ENCODE results near the gene CHTF18.
"Not testable (repeated sequence)": the region's sequence is repeated elsewhere in the genome, so short reads cannot be mapped to it uniquely, and the experiment has no call there.

The CHTF18 gene

DNA sequence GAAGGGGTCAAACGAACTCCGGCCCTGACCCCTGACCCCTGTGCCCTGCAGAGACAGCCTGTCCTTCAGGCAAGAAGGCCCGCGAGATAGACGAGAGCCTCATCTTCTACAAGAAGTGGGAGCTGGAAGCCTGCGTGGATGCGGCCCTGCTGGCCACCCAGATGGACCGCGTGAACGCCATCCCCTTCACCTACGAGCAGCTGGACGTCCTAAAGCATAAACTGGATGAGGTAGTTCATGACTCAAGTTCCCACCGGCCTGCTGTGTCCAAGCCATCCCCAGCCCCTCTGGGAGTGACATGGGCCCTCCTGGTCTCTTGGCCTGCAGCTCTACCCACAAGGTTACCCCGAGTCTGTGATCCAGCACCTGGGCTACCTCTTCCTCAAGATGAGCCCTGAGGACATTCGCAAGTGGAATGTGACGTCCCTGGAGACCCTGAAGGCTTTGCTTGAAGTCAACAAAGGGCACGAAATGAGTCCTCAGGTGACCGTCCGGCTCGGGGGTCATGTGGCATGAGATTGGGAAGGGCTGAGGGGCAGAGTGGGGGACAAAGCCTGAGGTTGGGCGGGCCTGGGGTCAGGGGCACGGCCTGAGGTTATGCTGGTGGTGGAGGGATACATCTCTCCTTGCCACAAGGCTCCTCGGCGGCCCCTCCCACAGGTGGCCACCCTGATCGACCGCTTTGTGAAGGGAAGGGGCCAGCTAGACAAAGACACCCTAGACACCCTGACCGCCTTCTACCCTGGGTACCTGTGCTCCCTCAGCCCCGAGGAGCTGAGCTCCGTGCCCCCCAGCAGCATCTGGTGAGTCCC is 22.2 kb upstream of the CHTF18 start:
- Mint-ChIP-seq H3K4me3 (no peak overlapping the region), H3K9me3 (ENCODE audit: low read depth) (no peaks in the 10 kb centered on the region), H3K36me3 (no peaks in the 10 kb centered on the region), H3K27ac (no peak overlapping the region), H3K27me3 (no peaks in the 10 kb centered on the region), H3K4me1 (ENCODE audit: low read depth) (no peaks in the 10 kb centered on the region)

DNA sequence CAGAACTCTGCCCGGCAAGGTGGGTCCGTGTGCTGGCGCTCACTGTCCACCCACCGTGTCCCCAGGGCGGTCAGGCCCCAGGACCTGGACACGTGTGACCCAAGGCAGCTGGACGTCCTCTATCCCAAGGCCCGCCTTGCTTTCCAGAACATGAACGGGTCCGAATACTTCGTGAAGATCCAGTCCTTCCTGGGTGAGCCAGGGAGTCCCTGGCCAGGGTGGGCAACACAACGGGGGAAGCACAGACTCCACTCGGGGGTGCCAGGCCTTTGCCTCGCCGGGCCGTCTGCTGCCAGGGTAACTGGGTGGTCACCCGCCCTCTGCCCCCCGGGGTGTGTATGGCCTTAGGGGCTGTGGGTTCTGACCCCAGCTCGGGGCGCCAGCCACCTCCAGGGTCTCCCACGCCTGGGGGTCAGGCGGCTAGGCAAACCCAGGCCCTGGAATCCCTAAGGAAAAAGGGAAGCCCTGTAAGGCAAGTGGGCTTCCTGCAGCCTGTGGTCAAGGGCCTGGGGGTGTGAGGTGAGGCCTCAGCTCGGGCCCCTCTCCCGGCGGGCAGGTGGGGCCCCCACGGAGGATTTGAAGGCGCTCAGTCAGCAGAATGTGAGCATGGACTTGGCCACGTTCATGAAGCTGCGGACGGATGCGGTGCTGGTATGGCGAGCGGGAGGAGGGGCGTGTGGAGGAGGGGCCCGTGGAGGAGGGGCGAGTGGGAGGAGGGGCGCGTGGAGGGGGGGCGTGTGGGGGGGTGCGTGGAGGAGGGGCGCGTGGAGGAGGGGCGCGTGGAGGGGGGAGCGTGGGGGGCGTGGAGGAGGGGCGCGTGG is 21.4 kb upstream of the CHTF18 start:
- Mint-ChIP-seq H3K27me3 (no peaks in the 10 kb centered on the region), H3K4me3 (no peak overlapping the region), H3K27ac (no peak overlapping the region), H3K36me3 (no peaks in the 10 kb centered on the region), H3K4me1 (ENCODE audit: low read depth) (no peaks in the 10 kb centered on the region), H3K9me3 (ENCODE audit: low read depth) (no peaks in the 10 kb centered on the region)

DNA sequence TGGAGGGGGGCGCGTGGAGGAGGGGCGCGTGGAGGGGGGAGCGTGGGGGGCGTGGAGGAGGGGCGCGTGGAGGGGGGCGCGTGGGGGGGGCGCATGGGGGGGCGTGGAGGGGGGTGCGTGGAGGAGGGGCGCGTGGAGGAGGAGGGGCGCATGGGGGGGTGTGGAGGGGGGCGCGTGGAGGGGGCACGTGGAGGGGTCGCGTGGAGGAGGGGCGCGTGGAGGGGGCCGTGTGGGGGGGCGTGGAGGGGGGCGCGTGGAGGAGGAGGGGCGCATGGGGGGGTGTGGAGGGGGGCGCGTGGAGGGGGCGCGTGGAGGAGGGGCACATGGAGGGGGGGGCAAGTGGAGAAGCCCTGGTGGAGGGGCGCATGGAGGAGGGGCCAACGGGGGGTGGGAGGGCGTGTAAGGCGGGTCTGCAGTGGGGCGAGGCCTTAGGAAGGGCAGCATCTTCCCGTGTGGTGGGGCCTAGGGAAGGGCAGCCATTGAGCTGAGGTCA is 20.6 kb upstream of the CHTF18 start:
- H3K36me3 Mint-ChIP-seq: no peaks in the 10 kb centered on the region
- no peaks in the 10 kb centered on the region for H3K9me3 Mint-ChIP-seq (ENCODE audit: low read depth)
- H3K4me1 Mint-ChIP-seq (ENCODE audit: low read depth): no peaks in the 10 kb centered on the region
- no peak overlapping the region for H3K4me3 Mint-ChIP-seq
- H3K27me3 Mint-ChIP-seq: no peaks in the 10 kb centered on the region
- no peak overlapping the region for H3K27ac Mint-ChIP-seq

DNA sequence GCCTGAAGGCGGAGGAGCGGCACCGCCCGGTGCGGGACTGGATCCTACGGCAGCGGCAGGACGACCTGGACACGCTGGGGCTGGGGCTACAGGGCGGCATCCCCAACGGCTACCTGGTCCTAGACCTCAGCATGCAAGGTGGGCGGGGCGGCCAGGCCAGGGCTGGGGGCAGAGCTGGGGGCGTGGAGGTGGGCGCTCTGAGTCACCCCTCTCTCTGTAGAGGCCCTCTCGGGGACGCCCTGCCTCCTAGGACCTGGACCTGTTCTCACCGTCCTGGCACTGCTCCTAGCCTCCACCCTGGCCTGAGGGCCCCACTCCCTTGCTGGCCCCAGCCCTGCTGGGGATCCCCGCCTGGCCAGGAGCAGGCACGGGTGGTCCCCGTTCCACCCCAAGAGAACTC is 20.0 kb upstream of the CHTF18 start:
- H3K27ac Mint-ChIP-seq: no peak overlapping the region
- H3K4me3 Mint-ChIP-seq: no peak overlapping the region
- no peaks in the 10 kb centered on the region for H3K27me3 Mint-ChIP-seq
- no peaks in the 10 kb centered on the region for H3K9me3 Mint-ChIP-seq (ENCODE audit: low read depth)
- H3K36me3 Mint-ChIP-seq: no peaks in the 10 kb centered on the region
- H3K4me1 Mint-ChIP-seq (ENCODE audit: low read depth): no peaks in the 10 kb centered on the region

DNA sequence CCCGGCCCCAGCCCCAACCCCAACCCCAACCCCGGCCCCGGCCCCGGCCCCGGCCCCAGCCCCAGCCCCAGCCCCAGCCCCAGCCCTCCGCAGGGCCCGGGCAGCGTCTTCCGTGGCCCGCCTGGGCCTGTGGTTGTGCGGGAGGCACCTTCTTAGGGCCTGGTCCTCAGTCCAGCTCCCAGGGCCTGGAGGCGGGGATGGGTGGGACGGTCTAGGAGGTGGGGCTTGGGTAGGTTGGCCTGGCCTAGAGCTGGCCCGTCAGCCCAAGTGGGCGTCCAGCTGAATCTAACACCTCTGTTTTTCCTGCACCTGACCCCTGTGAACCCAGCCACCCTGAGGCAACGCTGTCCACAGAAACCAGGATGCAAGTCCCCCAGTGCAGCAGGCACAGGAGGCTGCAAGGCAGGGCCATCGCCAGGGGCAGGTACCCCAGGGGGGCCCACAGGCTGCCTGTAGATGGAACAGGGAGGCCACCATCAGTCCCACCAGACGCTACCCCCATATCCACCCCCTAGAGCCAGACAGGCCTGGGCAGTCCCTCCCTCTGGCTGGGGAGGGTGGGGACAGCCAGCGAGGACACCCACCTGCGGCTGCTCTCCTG is 19.1 kb upstream of the CHTF18 start:
- Mint-ChIP-seq H3K4me1 (ENCODE audit: low read depth) (no peaks in the 10 kb centered on the region), H3K36me3 (no peaks in the 10 kb centered on the region), H3K27me3 (no peaks in the 10 kb centered on the region), H3K27ac (no peak overlapping the region), H3K9me3 (ENCODE audit: low read depth) (no peaks in the 10 kb centered on the region), H3K4me3 (no peak overlapping the region)

DNA sequence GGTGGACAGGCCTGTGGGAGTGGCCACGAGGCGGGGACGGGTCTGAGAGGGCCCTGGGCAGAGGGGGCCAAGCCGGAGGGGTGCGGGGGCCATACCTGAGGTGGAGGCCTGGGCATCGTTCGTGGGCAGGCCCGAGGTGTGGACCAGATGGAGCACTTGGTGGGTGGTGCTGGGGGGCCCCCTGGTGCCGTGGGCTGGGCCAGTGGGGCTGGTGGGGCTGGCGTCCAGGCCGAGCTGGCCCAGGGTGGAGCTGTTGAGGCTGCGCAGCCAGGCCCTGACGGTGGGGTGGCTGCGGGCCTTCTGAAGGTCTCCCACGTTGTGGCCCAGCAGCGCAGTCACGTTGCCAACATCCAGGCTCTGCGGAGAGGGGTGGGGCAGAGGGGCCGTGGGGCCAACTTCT is 18.5 kb upstream of the CHTF18 start:
- H3K4me1 Mint-ChIP-seq (ENCODE audit: low read depth): no peaks in the 10 kb centered on the region
- H3K27me3 Mint-ChIP-seq: no peaks in the 10 kb centered on the region
- H3K36me3 Mint-ChIP-seq: no peaks in the 10 kb centered on the region
- no peaks in the 10 kb centered on the region for H3K9me3 Mint-ChIP-seq (ENCODE audit: low read depth)
- H3K27ac Mint-ChIP-seq: no peak overlapping the region
- no peak overlapping the region for H3K4me3 Mint-ChIP-seq

DNA sequence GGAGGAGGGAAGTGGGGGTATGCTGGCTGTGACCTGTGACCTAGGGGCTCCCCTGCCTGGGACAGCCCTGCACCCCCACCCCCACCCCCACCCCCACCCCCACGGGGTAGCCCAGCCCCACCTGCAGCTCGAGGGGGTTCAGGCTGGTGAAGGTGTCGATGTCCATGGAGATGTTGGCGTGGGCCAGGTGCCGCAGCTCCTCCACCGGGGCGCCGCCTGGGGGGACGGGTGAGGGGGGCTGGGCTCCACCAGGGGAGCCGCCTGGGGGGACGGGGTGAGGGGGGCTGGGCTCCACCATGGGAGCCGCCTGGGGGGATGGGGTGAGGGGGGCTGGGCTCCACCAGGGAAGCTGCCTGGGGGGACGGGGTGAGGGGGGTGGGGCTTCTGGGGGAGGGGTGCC is 18.0 kb upstream of the CHTF18 start:
- Mint-ChIP-seq H3K9me3 (ENCODE audit: low read depth) (no peaks in the 10 kb centered on the region), H3K27ac (no peak overlapping the region), H3K4me1 (ENCODE audit: low read depth) (no peaks in the 10 kb centered on the region), H3K36me3 (no peaks in the 10 kb centered on the region), H3K4me3 (no peak overlapping the region), H3K27me3 (no peaks in the 10 kb centered on the region)

DNA sequence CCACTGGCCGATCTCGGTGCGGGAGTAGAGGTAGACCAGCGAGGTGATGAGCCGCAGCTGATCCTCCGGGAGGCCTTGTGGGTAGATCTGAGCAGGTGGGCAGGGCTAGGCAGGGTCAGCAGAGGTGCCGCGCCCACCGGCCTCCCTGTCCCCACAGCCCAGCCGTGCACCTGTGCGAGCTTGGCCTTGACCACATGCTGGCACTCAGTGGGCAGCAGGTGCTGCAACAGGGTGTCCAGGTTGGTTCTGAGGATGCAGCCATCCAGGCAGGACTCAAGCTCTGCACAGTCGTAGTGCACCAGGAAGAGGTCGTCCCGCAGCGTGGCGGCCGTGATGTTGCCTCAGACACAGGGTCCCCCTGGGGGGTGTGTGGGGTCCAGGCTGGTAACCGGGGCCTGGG is 15.5 kb upstream of the CHTF18 start:
- Mint-ChIP-seq H3K4me3 (no peak overlapping the region), H3K36me3 (no peaks in the 10 kb centered on the region), H3K27me3 (peaks cover 2% of the 10 kb centered on the region), H3K4me1 (ENCODE audit: low read depth) (no peaks in the 10 kb centered on the region), H3K27ac (no peak overlapping the region), H3K9me3 (ENCODE audit: low read depth) (no peaks in the 10 kb centered on the region)

DNA sequence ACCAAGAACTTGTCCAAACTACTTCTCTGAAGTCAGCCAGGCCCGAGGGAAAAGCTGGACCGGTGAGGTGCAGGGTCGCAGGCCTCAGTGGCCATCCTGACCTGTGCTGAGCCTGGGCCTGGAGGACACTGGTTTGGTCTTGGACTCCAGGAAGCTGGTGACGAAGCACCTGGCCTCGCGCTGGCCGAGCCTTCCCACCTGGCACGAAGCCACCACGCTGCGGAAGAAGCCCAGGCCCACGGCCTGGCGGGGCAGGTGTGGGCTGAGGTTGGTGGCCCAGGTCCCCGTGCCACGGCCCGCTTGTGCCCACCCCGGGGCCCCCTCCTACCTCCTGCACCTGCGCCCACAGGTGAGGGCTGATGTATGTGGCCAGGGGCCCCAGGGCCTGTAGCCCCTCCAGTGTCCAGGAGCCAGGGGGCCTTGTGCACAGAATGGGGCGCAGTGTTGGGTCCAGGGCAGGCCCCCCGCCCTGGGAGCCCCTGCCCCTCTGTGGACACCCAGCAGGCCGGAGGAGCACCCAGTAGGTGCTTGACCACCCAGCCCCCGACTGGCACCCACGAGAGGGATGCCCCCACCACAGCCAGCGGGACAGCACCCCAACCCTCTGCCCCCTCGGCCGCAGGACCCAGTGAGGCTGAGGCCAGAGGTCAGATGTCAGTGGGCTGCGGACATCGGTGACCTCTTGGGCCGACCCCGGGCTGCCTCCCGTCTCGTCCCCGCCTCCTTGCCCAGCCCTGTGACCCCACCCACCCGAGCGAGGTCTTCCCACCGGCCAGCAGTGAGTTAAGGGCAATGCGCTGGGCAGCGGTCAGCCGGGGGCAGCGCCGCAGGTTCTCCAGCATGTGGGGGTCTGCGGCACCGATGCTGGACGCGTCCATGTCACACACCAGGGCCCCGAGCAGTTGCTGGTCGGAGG is 14.1 kb upstream of the CHTF18 start:
- H3K27me3 Mint-ChIP-seq: peaks cover 3% of the 10 kb centered on the region
- no peaks in the 10 kb centered on the region for H3K36me3 Mint-ChIP-seq
- H3K27ac Mint-ChIP-seq: no peak overlapping the region
- no peaks in the 10 kb centered on the region for H3K4me1 Mint-ChIP-seq (ENCODE audit: low read depth)
- H3K9me3 Mint-ChIP-seq (ENCODE audit: low read depth): no peaks in the 10 kb centered on the region
- no peak overlapping the region for H3K4me3 Mint-ChIP-seq

DNA sequence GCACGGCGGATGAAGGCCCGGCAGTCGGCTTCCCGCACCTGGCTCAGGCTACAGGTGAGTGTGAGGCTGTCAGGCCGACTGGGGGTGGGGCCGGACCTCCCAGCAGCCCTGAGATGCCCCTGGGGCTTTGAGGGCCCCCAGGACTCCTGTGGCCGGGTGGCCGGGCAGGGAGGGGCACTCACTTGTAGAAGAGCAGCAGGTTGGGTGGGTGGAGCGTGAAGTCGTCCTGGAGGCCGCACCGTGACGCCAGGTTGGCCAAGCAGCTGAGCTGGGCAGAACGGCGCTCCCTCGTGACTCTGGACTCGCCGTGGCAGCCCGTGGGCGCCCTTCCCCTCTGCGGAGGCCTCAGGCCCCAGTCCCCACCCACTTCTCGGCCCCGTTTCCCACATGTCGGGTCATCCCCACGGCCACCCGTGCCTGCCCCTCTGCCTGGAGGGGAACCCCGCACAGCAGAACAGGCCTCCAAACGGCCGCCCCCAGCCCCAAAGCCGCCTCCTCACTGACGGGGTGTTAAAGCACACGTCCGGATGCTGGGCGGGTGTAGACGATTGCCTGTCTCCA is 13.1 kb upstream of the CHTF18 start:
- H3K4me3 Mint-ChIP-seq: no peak overlapping the region
- no peaks in the 10 kb centered on the region for H3K9me3 Mint-ChIP-seq (ENCODE audit: low read depth)
- H3K27ac Mint-ChIP-seq: no peak overlapping the region
- no peaks in the 10 kb centered on the region for H3K4me1 Mint-ChIP-seq (ENCODE audit: low read depth)
- H3K36me3 Mint-ChIP-seq: no peaks in the 10 kb centered on the region
- peaks cover 3% of the 10 kb centered on the region for H3K27me3 Mint-ChIP-seq

DNA sequence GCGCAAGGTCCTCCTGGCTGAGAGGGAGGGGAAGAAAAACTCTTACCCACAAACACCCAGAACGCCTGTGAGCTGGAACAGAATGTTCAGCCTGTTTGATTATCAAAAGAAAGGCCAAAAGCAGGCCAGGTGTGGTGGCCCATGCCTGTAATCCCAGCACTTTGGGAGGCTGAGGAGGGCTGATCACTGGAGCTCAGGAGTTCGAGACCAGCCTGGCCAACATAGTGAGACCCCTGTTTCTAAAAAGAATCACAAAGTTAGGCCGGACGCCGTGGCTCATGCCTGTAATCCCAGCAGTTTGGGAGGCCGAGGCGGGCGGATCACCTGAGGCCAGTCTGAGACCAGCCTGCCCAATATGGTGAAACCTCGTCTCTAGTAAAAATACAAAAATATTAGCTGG is 12.1 kb upstream of the CHTF18 start:
- H3K4me1 Mint-ChIP-seq (ENCODE audit: low read depth); H3K4me3 Mint-ChIP-seq; H3K36me3 Mint-ChIP-seq; H3K27ac Mint-ChIP-seq; H3K9me3 Mint-ChIP-seq (ENCODE audit: low read depth); H3K27me3 Mint-ChIP-seq: not testable (repeated sequence)

DNA sequence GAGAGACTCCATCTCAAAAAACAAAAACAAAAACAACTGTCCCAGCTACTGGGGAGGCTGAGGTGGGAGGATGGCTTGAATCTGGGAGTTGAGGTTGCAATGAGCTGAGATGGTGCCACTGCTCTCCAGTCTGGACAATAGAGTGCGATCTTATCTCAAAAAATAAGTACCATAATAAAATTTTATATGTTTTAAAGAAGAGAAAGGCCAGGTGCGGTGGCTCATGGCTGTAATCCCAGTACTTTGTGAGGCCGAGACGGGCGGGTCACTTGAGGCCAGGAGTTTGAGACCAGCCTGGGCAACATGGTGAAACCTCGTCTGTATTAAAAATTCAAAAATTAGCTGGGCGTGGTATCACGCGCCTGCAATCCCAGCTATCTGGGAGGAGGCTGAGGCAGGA is 11.6 kb upstream of the CHTF18 start:
- Mint-ChIP-seq H3K9me3 (ENCODE audit: low read depth) (no peaks in the 10 kb centered on the region), H3K4me1 (ENCODE audit: low read depth) (no peaks in the 10 kb centered on the region), H3K36me3 (no peaks in the 10 kb centered on the region), H3K27me3 (peaks cover 3% of the 10 kb centered on the region), H3K27ac (no peak overlapping the region), H3K4me3 (no peak overlapping the region)

DNA sequence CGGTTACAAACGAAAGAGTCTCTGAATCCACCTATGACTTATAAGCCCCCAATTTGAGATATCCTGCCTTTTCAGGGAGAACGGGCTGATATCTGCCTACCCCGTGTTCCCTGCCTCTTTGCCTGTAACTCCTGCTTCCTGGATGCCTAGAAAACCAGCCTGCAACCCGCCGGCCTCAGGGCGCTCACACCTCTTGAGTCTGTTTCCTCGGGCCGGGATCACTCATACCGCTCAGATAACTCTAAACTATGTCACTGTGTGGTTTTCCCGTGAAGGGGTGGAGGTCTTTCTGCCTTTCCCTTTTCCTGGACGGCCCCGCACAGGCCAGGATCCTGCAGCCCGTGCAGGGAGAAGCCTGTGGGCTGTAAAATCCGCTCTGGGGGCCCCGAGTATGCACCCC is 10.6 kb upstream of the CHTF18 start:
- Mint-ChIP-seq H3K27ac (no peak overlapping the region), H3K4me3 (no peak overlapping the region), H3K9me3 (ENCODE audit: low read depth) (no peaks in the 10 kb centered on the region), H3K27me3 (peaks cover 3% of the 10 kb centered on the region), H3K4me1 (ENCODE audit: low read depth) (no peaks in the 10 kb centered on the region), H3K36me3 (no peaks in the 10 kb centered on the region)

DNA sequence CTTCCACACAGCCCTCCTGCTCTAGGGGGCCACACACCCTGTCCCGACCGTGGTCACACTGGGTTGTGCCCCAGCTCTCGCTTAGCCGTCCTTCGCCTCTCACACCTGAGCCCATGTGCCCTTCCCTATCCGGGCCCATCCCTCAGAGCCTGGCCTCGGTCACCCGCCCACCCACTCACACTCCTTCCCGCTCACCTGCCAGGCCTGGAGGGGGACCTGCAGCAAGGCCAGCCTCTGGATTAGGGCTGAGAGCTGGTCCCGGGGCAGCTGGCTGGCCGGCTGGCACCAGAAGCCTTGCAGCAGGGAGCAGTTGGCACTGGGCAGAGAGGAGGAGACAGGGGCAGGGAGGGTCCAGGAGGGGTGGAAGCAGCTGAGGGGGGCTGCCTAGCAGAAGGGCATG is 10.0 kb upstream of the CHTF18 start:
- Mint-ChIP-seq H3K9me3 (ENCODE audit: low read depth) (no peaks in the 10 kb centered on the region), H3K27me3 (peaks cover 3% of the 10 kb centered on the region), H3K27ac (no peak overlapping the region), H3K36me3 (no peaks in the 10 kb centered on the region), H3K4me3 (no peak overlapping the region), H3K4me1 (ENCODE audit: low read depth) (no peaks in the 10 kb centered on the region)
